K562 (cell line): ENCODE measurements around the gene MEAK7. TPM values are rescaled to one million over a fixed set of nuclear protein-coding genes. Genes with fewer than 3 reads are reported as not detected.

Experiments
- ATAC-seq: fragments of 200-7000 bp; cut with Tn5 transposase; 3 replicates; pipeline ENCODE4 v1.9.1; 2020; ENCODE audit warnings: moderate library complexity
- BruUV-seq: library from RNA; stranded (reverse); fragments of 400-500 nt; replicated peaks from 2 replicates; lab custom pipeline; 2021; lab: Mats Ljungman, UMichigan
- CTCF ChIA-PET: fragments of 300-600 bp; formaldehyde crosslinking; extraction: SDS; loops from one replicate; lab custom pipeline; 2021; ENCODE audit warnings: low intra/inter-chr PET ratio; lab: Yijun Ruan, JAX
- POLR2A ChIA-PET: fragments of 300-600, 350-650 bp; sonication (Branson Sonifier 250); formaldehyde crosslinking; extraction: SDS; loops from one replicate; lab custom pipeline; 2021; ENCODE audit warnings: antibody characterized with exemption, inconsistent platforms; lab: Yijun Ruan, JAX
- DNase-seq, 4 experiments: peaks; one replicate each; pipeline versions ENCODE4 v3.0.0 to v3.0.0-alpha.2; 2011 to 2018; ENCODE audit warnings: low spot score in 3 of 4, mixed read lengths in 3 of 4; ENCODE audit errors: extremely low read depth in 1 of 4
- FAIRE-seq: peaks from 2 replicates; lab custom pipeline; 2011; peaks lifted over from hg19 to GRCh38; lab: Jason Lieb, UNC
- H2AFZ ChIP-seq: 2 replicates; pipeline ENCODE4 v1.6.0; 2011; ENCODE audit warnings: low read depth, low read length, control low read depth, inconsistent platforms
- H3K27ac ChIP-seq: fragments of 200-600 bp; 3 replicates; pipeline ENCODE4 v1.8.0; 2011; ENCODE audit warnings: low read depth, mild to moderate bottlenecking, control low read depth, inconsistent platforms, low read length, moderate library complexity, mixed read lengths; ENCODE audit errors: extremely low read depth
- H3K27me3 ChIP-seq, 2 experiments: fragments of 300-600 bp in 1 of 2; 2 replicates in 1 of 2; 3 replicates in 1 of 2; pipeline versions ENCODE4 v1.6.0 to v1.8.0; 2011; ENCODE audit warnings: inconsistent platforms in 2 of 2, low read length in 2 of 2, mild to moderate bottlenecking in 1 of 2, mixed read lengths in 1 of 2, moderate library complexity in 1 of 2; ENCODE audit not compliant: control insufficient read depth in 2 of 2, insufficient read depth in 2 of 2
- H3K36me3 ChIP-seq: fragments of 300-600 bp; 3 replicates; pipeline ENCODE4 v1.8.0; 2011; ENCODE audit warnings: mild to moderate bottlenecking, low read length, inconsistent platforms; ENCODE audit not compliant: control insufficient read depth, insufficient read depth
- H3K4me1 ChIP-seq, 2 experiments: fragments of 200-600 bp in 1 of 2; replicated peaks in 1 of 2; 2 replicates in 1 of 2; 3 replicates in 1 of 2; pipeline versions ENCODE4 v1.5.1 to v1.8.0; 2011; ENCODE audit warnings: inconsistent platforms in 2 of 2, low read length in 2 of 2, mild to moderate bottlenecking in 1 of 2, mixed read lengths in 1 of 2, moderate library complexity in 1 of 2; ENCODE audit not compliant: control insufficient read depth in 2 of 2, insufficient read depth in 2 of 2
- H3K4me2 ChIP-seq: 2 replicates; pipeline ENCODE4 v1.6.1; 2011; ENCODE audit warnings: low read length, control low read depth, inconsistent platforms, mixed read lengths; ENCODE audit not compliant: insufficient read depth
- H3K4me3 ChIP-seq: fragments of 200-600 bp; sonication (generic), shearing (Covaris generic); 2 replicates; pipeline ENCODE4 v1.5.1; 2016; ENCODE audit warnings: control low read depth, inconsistent platforms
- H3K79me2 ChIP-seq: fragments of 200-600 bp; 3 replicates; pipeline ENCODE4 v1.8.0; 2011; ENCODE audit warnings: low read length, inconsistent platforms; ENCODE audit not compliant: control insufficient read depth, insufficient read depth
- H3K9ac ChIP-seq, 2 experiments: 2 replicates each; pipeline versions ENCODE4 v1.6.0 to v1.6.1; 2011; ENCODE audit warnings: low read depth in 2 of 2, low read length in 2 of 2, control low read depth in 1 of 2, inconsistent platforms in 1 of 2, mild to moderate bottlenecking in 1 of 2, mixed read lengths in 1 of 2; ENCODE audit not compliant: insufficient read depth in 1 of 2
- H3K9me1 ChIP-seq: one replicate; pipeline ENCODE4 v1.6.0; 2011; ENCODE audit warnings: inconsistent platforms, mild to moderate bottlenecking, low read length, moderate library complexity; ENCODE audit not compliant: control insufficient read depth, insufficient read depth
- H3K9me3 ChIP-seq: replicated peaks from 2 replicates; pipeline ENCODE4 v1.5.1; 2011; ENCODE audit warnings: low read depth, low read length, inconsistent platforms; ENCODE audit not compliant: control insufficient read depth, insufficient read depth
- H4K20me1 ChIP-seq: replicated peaks from 2 replicates; pipeline ENCODE4 v1.6.1; 2011; ENCODE audit warnings: low read length, inconsistent platforms, mixed read lengths; ENCODE audit not compliant: control insufficient read depth, insufficient read depth
- BCOR ChIP-seq: fragments of 450-650 bp; IDR thresholded peaks from 2 replicates; pipeline ENCODE4 v1.6.1; 2016
- ETS2 ChIP-seq: IDR thresholded peaks from 2 replicates; pipeline ENCODE4 v1.6.1; 2016; ENCODE audit warnings: borderline replicate concordance, missing genetic modification characterization, mild to moderate bottlenecking, moderate library complexity, missing compliant biosample characterization; ENCODE audit not compliant: poor library complexity, severe bottlenecking
- IRF2 ChIP-seq: sonication (generic); formaldehyde crosslinking; IDR thresholded peaks from 2 replicates; pipeline ENCODE4 v1.8.1; 2022; ENCODE audit warnings: mild to moderate bottlenecking, missing genetic modification reagents
- KDM1A ChIP-seq, 2 experiments: fragments of 450-650 bp; IDR thresholded peaks; 2 replicates each; pipeline ENCODE4 v1.6.1; 2016; ENCODE audit warnings: mild to moderate bottlenecking in 2 of 2
- MYC ChIP-seq, 2 experiments: fragments of 250-450 bp in 1 of 2; sonication (Bioruptor Pico) in 1 of 2; IDR thresholded peaks; 2 replicates each; pipeline versions ENCODE4 v1.5.1 to v1.6.1; 2012 to 2021; ENCODE audit warnings: low read depth in 2 of 2, borderline replicate concordance in 1 of 2, improper control_type of control experiment in 1 of 2, low read length in 1 of 2, mild to moderate bottlenecking in 1 of 2, moderate library complexity in 1 of 2
- RBM25 ChIP-seq: fragments of 200-400 bp; formaldehyde crosslinking; IDR thresholded peaks from 2 replicates; pipeline ENCODE4 v1.6.1; 2018; ENCODE audit warnings: low read length, low read depth, moderate library complexity; ENCODE audit not compliant: severe bottlenecking
- WGBS: fragments of 100-300 bp; shearing (Covaris generic); methylation state at CpG from one replicate; pipeline ENCODE4 v1.1.6; 2016; ENCODE audit warnings: low coverage, mixed read lengths; ENCODE audit not compliant: insufficient coverage; ENCODE audit errors: missing lambda C conversion rate; 5-methylcytosine and 5-hydroxymethylcytosine counted together
- in situ Hi-C: fragments of 300-500 bp; cut with MboI; formaldehyde crosslinking; loops from 4 replicates; pipeline ENCODE4 v1.15.0; 2018; ENCODE audit warnings: inconsistent platforms, mixed read lengths
- intact Hi-C: fragments of 100-400 bp; cut with micrococcal nuclease; formaldehyde crosslinking; loops from 2 replicates; pipeline ENCODE4 v1.14.2; 2022
- polyA plus RNA-seq, 8 experiments: library from polyadenylated mRNA; depleted of rRNA in 4 of 8; stranded (reverse) in 5 of 8; unstranded in 3 of 8; fragments of >200 nt; fragmentation: Nextera tagmentation in 2 of 8; fragmentation: Illumina TruSeq in 1 of 8; extraction: Ambion mirVana in 2 of 8; extraction: Trizol in 1 of 8; gene quantifications; 2 replicates each; pipeline versions ENCODE4 v1.2.1 to v1.2.3, GENCODE V29; 2011 to 2014; ENCODE audit warnings: inconsistent platforms in 1 of 8, missing spikeins in 1 of 8
- total RNA-seq, 7 experiments: library from RNA; depleted of rRNA in 6 of 7; stranded (reverse); fragments of >200 nt in 6 of 7; fragmentation: Illumina TruSeq in 2 of 7; extraction: Trizol in 2 of 7; gene quantifications; 2 replicates each; pipeline versions ENCODE4 v1.2.1 to v1.2.3, GENCODE V29; 2011 to 2021; ENCODE audit warnings: low replicate concordance in 1 of 7
- TF ChIP-seq, protein P1 (sequence below): sonication (generic); formaldehyde crosslinking; IDR thresholded peaks from 2 replicates; pipeline ENCODE4 v1.9.0; 2022; ENCODE audit warnings: mild to moderate bottlenecking, missing genetic modification reagents
- TF ChIP-seq, protein P2 (sequence below), 2 experiments: fragments of 450-650 bp; IDR thresholded peaks; 2 replicates each; pipeline ENCODE4 v1.6.1; 2016

MEAK7 gene
- total and polyA plus RNA-seq, 9 of the 15 experiments (the other 6 are each of a cell fraction or from before 2014, with no cell fraction given), result 1.4 to 14.5 (median 6.3) TPM

DNA sequence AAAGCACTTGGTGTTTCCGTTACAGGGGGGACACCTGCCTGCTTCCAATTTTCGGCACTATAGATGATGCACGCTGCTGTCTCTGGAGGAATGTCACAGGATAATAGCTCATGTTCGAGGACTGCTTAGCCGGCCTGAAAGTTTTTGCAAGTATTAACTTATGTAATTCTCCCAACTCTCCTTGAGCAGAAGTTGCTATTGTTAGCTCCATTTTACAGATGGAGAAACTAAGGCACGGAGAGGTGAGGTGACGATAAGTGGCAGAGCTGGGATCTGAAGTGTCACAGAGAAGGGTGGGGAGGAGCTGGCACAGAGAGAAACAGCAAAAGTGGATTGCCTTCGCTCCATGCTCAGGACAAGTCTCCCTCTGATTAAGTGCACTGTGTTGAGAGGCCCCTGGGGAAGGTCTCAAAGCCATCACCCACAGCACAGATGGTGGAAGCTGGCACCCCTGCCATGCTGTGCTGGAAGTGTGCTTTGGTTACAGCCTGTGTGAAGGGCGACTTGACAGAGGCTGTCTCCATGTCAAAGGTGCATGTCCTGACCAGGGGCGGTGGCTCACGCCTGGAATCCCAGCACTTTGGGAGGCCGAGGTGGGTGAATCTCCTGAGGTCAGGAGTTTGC, 40.8 kb upstream of the MEAK7 start:
- intact Hi-C loops, result no loop called here
- BruUV-seq, result no TSS peak
- ChIA-PET POLR2A (interaction anchor here (1.2 to 1.5 kb wide), 2 partner anchors 13 to 24 kb away, joined by 3 read pairs; no protein-coding TSS in a partner anchor), CTCF (no interaction called here)
- Histone ChIP-seq H3K4me3 (no peak overlapping the region), H3K4me2 (no peak overlapping the region), H3K27ac (no peak overlapping the region), H3K9me1 (no peaks in the 10 kb centered on the region), H3K9me3 (no peaks in the 10 kb centered on the region), H3K27me3 (peaks cover 0 to 7% of the 10 kb centered on the region in 2 experiments; a peak in 2 of 5 replicates), H3K9ac (no peak overlapping the region), H3K79me2 (no peaks in the 10 kb centered on the region), H3K36me3 (no peaks in the 10 kb centered on the region), H3K4me1 (peaks cover 32% of the 10 kb centered on the region in 2 experiments), H4K20me1 (no peaks in the 10 kb centered on the region), H2AFZ (no peak overlapping the region)
- TF ChIP-seq ETS2 (tag) (no peak), IRF2 (CRISPR knock-in tag) (0 out of 2 replicates have a peak, but pooled peaks have one; percentile 64), RBM25 (peak; percentile 54), BCOR (peak; percentile 65), KDM1A (IDR thresholded peaks at IDR 0.05) (0 out of 4 replicates have a peak, but pooled peaks have one; percentile 11 to 31), MYC (IDR thresholded peaks at IDR 0.05; ENCODE audit: low read depth, low read length) (no peak), MYC (CRISPR knock-in tag; IDR thresholded peaks at IDR 0.05; ENCODE audit: borderline replicate concordance, low read depth) (no peak)
- TF ChIP-seq, protein P1, sequence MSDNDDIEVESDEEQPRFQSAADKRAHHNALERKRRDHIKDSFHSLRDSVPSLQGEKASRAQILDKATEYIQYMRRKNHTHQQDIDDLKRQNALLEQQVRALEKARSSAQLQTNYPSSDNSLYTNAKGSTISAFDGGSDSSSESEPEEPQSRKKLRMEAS (CRISPR knock-in tag), result no peak
- TF ChIP-seq, protein P2, sequence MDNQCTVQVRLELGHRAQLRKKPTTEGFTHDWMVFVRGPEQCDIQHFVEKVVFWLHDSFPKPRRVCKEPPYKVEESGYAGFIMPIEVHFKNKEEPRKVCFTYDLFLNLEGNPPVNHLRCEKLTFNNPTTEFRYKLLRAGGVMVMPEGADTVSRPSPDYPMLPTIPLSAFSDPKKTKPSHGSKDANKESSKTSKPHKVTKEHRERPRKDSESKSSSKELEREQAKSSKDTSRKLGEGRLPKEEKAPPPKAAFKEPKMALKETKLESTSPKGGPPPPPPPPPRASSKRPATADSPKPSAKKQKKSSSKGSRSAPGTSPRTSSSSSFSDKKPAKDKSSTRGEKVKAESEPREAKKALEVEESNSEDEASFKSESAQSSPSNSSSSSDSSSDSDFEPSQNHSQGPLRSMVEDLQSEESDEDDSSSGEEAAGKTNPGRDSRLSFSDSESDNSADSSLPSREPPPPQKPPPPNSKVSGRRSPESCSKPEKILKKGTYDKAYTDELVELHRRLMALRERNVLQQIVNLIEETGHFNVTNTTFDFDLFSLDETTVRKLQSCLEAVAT (IDR thresholded peaks at IDR 0.05), result no peak
- ATAC-seq, result no peak
- DNase-seq, result no peak
- no peak for FAIRE-seq
- WGBS, result 55% methylated on average over 12 of the region's 12 CpGs
- in situ Hi-C loops, result no loop called here
